ENCODE measurements around the gene NUP35. TPM values are rescaled to one million over a fixed set of nuclear protein-coding genes. Genes with fewer than 3 reads are reported as not detected.

The NUP35 gene
- total RNA-seq, 4 donors from 2014 or later, result 15.6 to 21.8 (median 19.8) TPM

DNA sequence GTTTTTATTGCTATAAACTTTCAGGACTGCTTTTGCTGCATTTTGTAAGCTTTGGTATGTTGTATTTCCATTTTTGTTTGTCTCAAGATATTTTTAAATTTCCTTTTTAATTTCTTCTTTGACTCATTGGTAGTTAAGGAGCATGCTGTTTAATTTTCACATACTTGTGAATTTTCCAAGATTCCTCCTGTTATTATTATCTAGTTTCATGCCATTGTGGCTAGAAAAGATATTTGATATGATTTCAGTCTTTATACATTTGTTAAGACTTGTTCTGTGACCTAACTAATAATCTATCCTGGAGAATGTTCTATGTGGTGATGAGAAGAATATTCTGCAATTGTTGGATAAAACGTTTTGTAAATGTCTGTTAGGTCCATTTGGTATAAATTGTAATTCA, 62.1 kb downstream of the NUP35 start:
- intact Hi-C loops (cut with DNase I; ENCODE audit: low total_unique reads), result no loop called here
- DNase-seq (ENCODE audit: low spot score in 2 of 2), result no peak
- H3K4me3 ChIP-seq (ENCODE audit: low read depth, poor library complexity, severe bottlenecking), result no peak overlapping the region
- TF ChIP-seq, protein P1, sequence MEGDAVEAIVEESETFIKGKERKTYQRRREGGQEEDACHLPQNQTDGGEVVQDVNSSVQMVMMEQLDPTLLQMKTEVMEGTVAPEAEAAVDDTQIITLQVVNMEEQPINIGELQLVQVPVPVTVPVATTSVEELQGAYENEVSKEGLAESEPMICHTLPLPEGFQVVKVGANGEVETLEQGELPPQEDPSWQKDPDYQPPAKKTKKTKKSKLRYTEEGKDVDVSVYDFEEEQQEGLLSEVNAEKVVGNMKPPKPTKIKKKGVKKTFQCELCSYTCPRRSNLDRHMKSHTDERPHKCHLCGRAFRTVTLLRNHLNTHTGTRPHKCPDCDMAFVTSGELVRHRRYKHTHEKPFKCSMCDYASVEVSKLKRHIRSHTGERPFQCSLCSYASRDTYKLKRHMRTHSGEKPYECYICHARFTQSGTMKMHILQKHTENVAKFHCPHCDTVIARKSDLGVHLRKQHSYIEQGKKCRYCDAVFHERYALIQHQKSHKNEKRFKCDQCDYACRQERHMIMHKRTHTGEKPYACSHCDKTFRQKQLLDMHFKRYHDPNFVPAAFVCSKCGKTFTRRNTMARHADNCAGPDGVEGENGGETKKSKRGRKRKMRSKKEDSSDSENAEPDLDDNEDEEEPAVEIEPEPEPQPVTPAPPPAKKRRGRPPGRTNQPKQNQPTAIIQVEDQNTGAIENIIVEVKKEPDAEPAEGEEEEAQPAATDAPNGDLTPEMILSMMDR (IDR thresholded peaks at IDR 0.05), result no peak
- no peak for TF ChIP-seq POLR2A (IDR thresholded peaks at IDR 0.05)
- WGBS, 2 donors, result 83 to 84% methylated on average over 1 of the region's 1 CpG

DNA sequence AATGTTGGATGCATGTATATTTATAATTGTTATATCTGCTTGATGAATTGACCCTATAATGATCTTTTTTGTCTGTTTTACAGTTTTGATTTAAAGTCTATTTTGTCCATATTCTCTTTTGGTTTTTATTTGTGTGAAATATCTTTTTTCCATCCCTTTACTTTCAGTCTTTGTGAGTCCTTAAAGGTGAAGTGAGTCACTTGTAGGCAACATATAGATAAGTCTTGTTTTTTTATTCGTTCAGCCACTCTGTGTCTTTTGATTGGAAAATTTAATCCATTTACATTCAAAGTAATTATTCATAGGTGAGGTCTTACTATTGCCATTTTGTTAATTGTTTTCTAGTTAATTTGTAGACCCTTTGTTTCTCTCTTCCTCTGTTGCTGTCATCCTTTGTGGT, 62.5 kb downstream of the NUP35 start:
- no peak for DNase-seq (ENCODE audit: low spot score in 2 of 2)
- no peak overlapping the region for H3K4me3 ChIP-seq (ENCODE audit: low read depth, poor library complexity, severe bottlenecking)
- WGBS, 2 donors, result 90 to 97% methylated on average over 1 of the region's 1 CpG
- intact Hi-C loops (cut with DNase I; ENCODE audit: low total_unique reads), result no loop called here
- TF ChIP-seq POLR2A (IDR thresholded peaks at IDR 0.05), result no peak
- TF ChIP-seq, protein P1 (IDR thresholded peaks at IDR 0.05), result no peak

DNA sequence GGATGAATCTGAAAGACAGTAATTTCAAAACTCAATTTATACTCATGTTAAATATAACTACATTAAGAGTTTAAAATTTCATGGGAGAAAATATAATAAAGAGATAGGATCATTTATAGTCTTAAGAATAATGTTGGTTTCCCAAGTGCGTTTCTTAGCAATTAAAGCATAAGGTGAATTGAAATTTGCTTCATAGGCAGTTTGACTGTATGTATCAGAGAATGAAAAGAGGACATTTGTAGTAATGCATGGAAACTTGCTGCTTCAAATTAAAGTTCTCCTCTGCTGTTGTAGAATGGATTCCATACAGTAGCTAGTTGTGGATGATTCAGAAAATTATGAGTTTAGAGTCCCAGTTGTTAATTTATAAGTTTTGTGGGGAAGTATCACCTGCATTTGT, 68.1 kb downstream of the NUP35 start:
- no peak overlapping the region for H3K4me3 ChIP-seq (ENCODE audit: low read depth, poor library complexity, severe bottlenecking)
- no peak for TF ChIP-seq POLR2A (IDR thresholded peaks at IDR 0.05)
- TF ChIP-seq, protein P1 (IDR thresholded peaks at IDR 0.05), result no peak
- intact Hi-C loops (cut with DNase I; ENCODE audit: low total_unique reads), result no loop called here
- no peak for DNase-seq (ENCODE audit: low spot score in 2 of 2)
- 90 to 93% methylated on average over 1 of the region's 1 CpG for WGBS, 2 donors

DNA sequence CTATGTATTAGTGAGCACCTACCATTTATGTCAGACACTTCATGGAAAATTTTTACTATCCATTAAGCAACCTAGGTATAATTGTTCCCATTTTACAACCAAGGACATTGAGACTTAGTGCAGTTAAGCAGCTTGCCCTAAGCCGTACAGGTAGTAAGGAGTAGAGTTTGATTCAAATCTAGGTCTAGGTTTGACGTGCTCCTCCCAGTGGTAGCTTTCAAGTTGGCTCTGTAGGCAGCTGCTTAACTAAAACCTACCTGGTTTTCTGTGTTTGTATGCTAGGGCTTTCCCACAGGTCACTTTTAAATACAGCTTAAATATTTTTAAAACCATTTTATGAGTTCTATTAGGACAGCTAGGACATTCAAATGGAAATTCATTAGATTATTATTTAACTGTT, 69.7 kb downstream of the NUP35 start:
- no peak for DNase-seq (ENCODE audit: low spot score in 2 of 2)
- 88 to 96% methylated on average over 2 of the region's 2 CpGs for WGBS, 2 donors
- intact Hi-C loops (cut with DNase I; ENCODE audit: low total_unique reads), result no loop called here
- H3K4me3 ChIP-seq (ENCODE audit: low read depth, poor library complexity, severe bottlenecking), result no peak overlapping the region
- no peak for TF ChIP-seq POLR2A (IDR thresholded peaks at IDR 0.05)
- TF ChIP-seq, protein P1 (IDR thresholded peaks at IDR 0.05), result no peak

DNA sequence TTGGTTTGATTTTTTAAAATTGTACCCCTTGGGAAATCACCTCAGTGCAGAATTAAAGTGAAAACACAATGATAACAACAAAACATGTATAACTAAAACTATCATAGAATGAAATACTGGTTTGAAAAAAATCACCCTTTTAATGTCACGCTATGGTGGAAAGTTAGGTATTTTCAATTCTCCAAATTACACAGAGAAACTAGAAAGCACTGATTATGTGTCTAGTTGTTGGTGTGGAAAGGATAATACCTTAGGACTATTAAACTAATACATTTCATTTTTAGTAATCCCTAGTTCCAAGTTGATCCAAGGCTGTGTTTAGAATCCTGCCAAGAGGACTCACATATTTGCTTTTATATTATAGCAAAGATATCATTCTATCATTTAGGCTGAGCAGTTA, 71.2 kb downstream of the NUP35 start:
- TF ChIP-seq POLR2A (IDR thresholded peaks at IDR 0.05), result no peak
- TF ChIP-seq, protein P1 (IDR thresholded peaks at IDR 0.05), result no peak
- intact Hi-C loops (cut with DNase I; ENCODE audit: low total_unique reads), result no loop called here
- WGBS, 2 donors, result 98 to 100% methylated on average over 1 of the region's 1 CpG
- H3K4me3 ChIP-seq (ENCODE audit: low read depth, poor library complexity, severe bottlenecking), result no peak overlapping the region
- no peak for DNase-seq (ENCODE audit: low spot score in 2 of 2)

DNA sequence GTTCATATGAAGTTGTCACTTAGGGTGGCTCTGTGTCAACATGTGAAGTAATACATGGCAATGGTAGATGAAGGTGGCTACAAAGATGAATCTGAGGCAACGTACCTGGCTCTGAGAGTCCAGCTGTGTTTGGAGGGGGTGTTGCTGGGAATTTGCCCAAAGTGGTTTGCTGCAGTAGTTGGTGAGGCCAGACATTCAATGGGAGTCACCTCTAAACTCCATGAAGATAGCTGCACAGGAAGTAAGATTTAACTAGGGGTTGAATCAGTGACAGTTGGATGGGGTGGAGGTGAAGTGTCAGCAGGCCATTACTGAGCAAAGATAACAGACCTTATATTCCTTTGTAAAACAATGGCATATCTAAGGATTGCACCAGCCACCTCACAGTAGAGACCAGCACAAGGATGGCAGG, 71.8 kb downstream of the NUP35 start:
- H3K4me3 ChIP-seq (ENCODE audit: low read depth, poor library complexity, severe bottlenecking), result no peak overlapping the region
- intact Hi-C loops (cut with DNase I; ENCODE audit: low total_unique reads), result no loop called here
- no peak for DNase-seq (ENCODE audit: low spot score in 2 of 2)
- WGBS, 2 donors, result 95 to 97% methylated on average over 1 of the region's 1 CpG
- TF ChIP-seq POLR2A (IDR thresholded peaks at IDR 0.05), result no peak
- TF ChIP-seq, protein P1 (IDR thresholded peaks at IDR 0.05), result no peak

Measured in lower leg skin (tissue), 4 donors.